GM12865 (cell line): ENCODE results near the gene MLLT11.

Experiments
- DNase-seq: peaks from one replicate; pipeline ENCODE4 v3.0.0; 2010; ENCODE audit warnings: low read depth
- H3K4me3 ChIP-seq: 2 replicates; pipeline ENCODE4 v1.5.1; 2011; ENCODE audit warnings: mild to moderate bottlenecking, low read depth, low read length, control low read depth
- TF ChIP-seq, protein P1 (sequence below): IDR thresholded peaks from 2 replicates; pipeline ENCODE4 v1.5.1; 2011; ENCODE audit warnings: low read length, control low read depth, low read depth, inconsistent platforms; ENCODE audit not compliant: insufficient read depth; ENCODE audit errors: missing control alignments

Gene MLLT11

DNA sequence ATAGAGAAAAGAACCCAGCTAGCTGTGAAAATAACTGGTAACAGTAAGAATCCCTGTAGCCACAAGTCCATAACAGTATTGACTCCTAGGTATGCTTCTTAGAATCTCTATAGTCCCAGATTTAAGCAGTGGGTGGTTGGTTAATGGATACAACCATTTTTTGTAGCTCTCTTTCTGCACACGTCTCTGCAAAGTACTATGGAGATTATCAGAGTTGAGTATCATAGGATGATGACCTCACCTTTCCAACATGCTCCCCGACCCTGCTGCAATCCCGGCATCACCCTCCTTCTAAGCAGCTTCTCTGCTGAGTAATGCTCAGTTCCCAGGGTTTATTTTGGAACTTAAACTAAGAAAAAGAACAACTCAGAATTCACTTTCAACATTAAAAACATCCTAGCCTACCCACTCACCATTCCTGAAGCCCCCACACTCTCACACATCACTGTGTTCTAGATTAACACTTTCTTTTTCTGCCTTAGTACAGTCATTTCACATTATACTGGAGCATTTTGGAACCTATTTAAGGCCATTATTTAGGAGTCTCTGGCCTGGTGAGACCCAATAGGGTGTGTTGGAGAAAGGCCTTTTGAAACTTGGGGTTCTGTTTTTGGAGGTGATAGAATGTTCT lies 2.7 kb downstream of the MLLT11 start:
- DNase-seq: no peak
- no peak overlapping the region for H3K4me3 ChIP-seq
- TF ChIP-seq, protein P1, sequence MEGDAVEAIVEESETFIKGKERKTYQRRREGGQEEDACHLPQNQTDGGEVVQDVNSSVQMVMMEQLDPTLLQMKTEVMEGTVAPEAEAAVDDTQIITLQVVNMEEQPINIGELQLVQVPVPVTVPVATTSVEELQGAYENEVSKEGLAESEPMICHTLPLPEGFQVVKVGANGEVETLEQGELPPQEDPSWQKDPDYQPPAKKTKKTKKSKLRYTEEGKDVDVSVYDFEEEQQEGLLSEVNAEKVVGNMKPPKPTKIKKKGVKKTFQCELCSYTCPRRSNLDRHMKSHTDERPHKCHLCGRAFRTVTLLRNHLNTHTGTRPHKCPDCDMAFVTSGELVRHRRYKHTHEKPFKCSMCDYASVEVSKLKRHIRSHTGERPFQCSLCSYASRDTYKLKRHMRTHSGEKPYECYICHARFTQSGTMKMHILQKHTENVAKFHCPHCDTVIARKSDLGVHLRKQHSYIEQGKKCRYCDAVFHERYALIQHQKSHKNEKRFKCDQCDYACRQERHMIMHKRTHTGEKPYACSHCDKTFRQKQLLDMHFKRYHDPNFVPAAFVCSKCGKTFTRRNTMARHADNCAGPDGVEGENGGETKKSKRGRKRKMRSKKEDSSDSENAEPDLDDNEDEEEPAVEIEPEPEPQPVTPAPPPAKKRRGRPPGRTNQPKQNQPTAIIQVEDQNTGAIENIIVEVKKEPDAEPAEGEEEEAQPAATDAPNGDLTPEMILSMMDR: no peak

DNA sequence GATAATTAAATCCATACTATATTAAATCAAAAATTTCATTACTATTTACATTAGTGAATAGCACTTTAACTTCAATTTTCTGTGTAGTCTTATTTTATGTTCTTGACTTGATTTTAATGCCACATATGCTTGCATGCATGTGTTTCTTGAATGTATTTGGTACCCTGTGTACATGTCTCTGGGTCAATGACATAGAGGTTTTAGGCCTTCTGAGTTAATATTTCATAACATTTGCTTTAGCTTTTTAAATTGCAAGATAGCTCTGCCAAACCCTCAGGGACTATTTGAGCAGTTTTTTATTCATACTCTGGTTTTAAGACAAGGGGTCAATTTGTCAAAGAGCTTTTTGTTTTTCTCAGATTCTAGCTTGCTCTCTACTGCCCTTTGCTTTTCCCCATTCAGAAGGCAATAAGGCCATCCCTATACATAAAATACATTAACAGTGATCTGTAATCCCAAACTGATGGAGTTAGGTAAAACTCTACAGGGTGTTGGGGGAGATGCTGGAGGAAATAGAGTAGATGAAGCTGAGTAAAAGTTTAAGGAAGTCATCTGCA lies 5.0 kb downstream of the MLLT11 start:
- TF ChIP-seq, protein P1: no peak

DNA sequence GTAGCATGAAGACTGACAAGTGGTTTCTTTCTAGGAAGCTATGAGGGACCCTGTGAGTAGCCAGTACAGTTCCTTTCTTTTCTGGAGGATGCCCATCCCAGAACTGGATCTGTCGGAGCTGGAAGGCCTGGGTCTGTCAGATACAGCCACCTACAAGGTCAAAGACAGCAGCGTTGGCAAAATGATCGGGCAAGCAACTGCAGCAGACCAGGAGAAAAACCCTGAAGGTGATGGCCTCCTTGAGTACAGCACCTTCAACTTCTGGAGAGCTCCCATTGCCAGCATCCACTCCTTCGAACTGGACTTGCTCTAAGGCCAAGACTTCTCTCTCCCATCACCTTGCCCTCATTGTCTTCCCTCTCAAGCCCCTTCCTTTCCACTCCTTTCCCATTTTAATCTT lies 7.0 kb downstream of the MLLT11 start:
- no peak overlapping the region for H3K4me3 ChIP-seq
- TF ChIP-seq, protein P1: no peak
- DNase-seq: no peak

More for the DNA sequence above, 5.0 kb downstream of the MLLT11 start:
- DNase-seq: no peak
- H3K4me3 ChIP-seq: no peak overlapping the region

- H3K4me3 ChIP-seq: no peak overlapping the region
Observed at GRCh38 chr1:151069103-151069486, 8.9 kb downstream of the MLLT11 start.

GRCh38 chr1:151070474-151071276 lies 10.5 kb downstream of the MLLT11 start, which contains the start of gene GABPB2:
Gene GABPB2, plus strand, starts transcription at chr1:151070761. Its CDS starts 17,429 bp downstream, at chr1:151088190.
- H3K4me3 ChIP-seq: peak within 1 kb of the TSS; percentile 97
- peak; percentile 96 for DNase-seq
- TF ChIP-seq, protein P1: peak; percentile 98

More at GRCh38 chr1:151069103-151069486, 8.9 kb downstream of the MLLT11 start:
- no peak for DNase-seq
- TF ChIP-seq, protein P1: no peak

GRCh38 chr1:151072224-151072623 lies 12.0 kb downstream of the MLLT11 start:
- TF ChIP-seq, protein P1: no peak
- H3K4me3 ChIP-seq: no peak overlapping the region
- DNase-seq: no peak
